T1000 (cell line): ENCODE results near the gene MATN1.
"Not testable (repeated sequence)": the region's sequence is repeated elsewhere in the genome, so short reads cannot be mapped to it uniquely, and the experiment has no call there.

ENCODE experiments used
- DNase-seq: peaks from one replicate; lab custom pipeline; 2025; ENCODE audit warnings: mixed read lengths; lab: John Stamatoyannopoulos, UW

MATN1 gene

GRCh38 chr1:30723331-30723755 is at the start of gene MATN1:
Gene MATN1, minus strand, starts transcription at chr1:30723585. Its CDS starts 34 bp downstream, at chr1:30723551.
- DNase-seq: no peak

GRCh38 chr1:30771005-30771404 is 47.6 kb upstream of the MATN1 start:
- DNase-seq: no peak

- no peak for DNase-seq
Measured at GRCh38 chr1:30770150-30770549, 46.8 kb upstream of the MATN1 start.

- no peak for DNase-seq
Measured at GRCh38 chr1:30768830-30769718, 45.7 kb upstream of the MATN1 start.

GRCh38 chr1:30768159-30768829 is 44.9 kb upstream of the MATN1 start:
- DNase-seq: no peak

GRCh38 chr1:30766948-30767347 is 43.6 kb upstream of the MATN1 start:
- not testable (repeated sequence) for DNase-seq

GRCh38 chr1:30765556-30766434 is 42.4 kb upstream of the MATN1 start:
- DNase-seq: no peak

- no peak for DNase-seq
Measured at GRCh38 chr1:30764939-30765555, 41.7 kb upstream of the MATN1 start.

- no peak for DNase-seq
Measured at GRCh38 chr1:30764396-30764795, 41.0 kb upstream of the MATN1 start.

GRCh38 chr1:30763651-30764248 is 40.4 kb upstream of the MATN1 start:
- no peak for DNase-seq

GRCh38 chr1:30762930-30763650 is 39.7 kb upstream of the MATN1 start:
- no peak for DNase-seq

GRCh38 chr1:30762152-30762929 is 39.0 kb upstream of the MATN1 start:
- no peak for DNase-seq

GRCh38 chr1:30761381-30762151 is 38.2 kb upstream of the MATN1 start:
- no peak for DNase-seq

GRCh38 chr1:30760596-30761324 is 37.4 kb upstream of the MATN1 start:
- no peak for DNase-seq

GRCh38 chr1:30759718-30760281 is 36.4 kb upstream of the MATN1 start:
- DNase-seq: no peak

GRCh38 chr1:30758785-30759380 is 35.5 kb upstream of the MATN1 start:
- no peak for DNase-seq

- no peak for DNase-seq
Measured at GRCh38 chr1:30758121-30758688, 34.8 kb upstream of the MATN1 start.
